GM12875 (cell line): ENCODE measurements around the gene PDZRN3.

Experiments
- H3K4me3 ChIP-seq: one replicate; pipeline ENCODE4 v1.5.1; 2011; ENCODE audit warnings: low read depth, low read length, control low read depth
- CTCF ChIP-seq: IDR thresholded peaks from 2 replicates; pipeline ENCODE4 v1.5.1; 2011; ENCODE audit warnings: low read depth, mild to moderate bottlenecking, control low read depth, inconsistent platforms, low read length, moderate library complexity, borderline replicate concordance; ENCODE audit not compliant: insufficient read depth

Gene PDZRN3

GRCh38 chr3:73389117-73389813, 235.5 kb downstream of the PDZRN3 start:
- TF ChIP-seq CTCF = no peak
- no peak overlapping the region for H3K4me3 ChIP-seq

DNA sequence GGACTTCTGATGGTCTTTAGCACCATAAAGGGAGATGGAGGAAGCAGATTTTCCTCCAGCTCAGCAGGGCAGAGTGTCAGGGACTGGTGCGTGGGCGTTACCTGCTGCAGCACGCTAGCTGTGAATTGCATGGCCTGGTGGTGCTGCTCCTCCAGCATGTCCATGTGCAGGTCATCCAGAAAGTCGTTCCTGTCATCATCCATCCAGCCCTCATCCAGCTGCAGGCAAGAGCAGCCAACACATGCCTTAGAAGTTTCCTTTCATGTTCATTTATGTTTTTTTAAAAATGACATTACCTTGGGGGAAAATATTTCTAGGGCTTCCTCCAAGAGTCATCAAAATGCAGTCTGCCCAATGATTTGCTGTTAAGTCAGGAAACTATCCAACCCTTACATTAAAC, 239.2 kb downstream of the PDZRN3 start:
- H3K4me3 ChIP-seq = no peak overlapping the region
- TF ChIP-seq CTCF = no peak

GRCh38 chr3:73384091-73384906, 240.4 kb downstream of the PDZRN3 start:
- no peak overlapping the region for H3K4me3 ChIP-seq
- TF ChIP-seq CTCF = no peak

GRCh38 chr3:73383470-73384049, 241.2 kb downstream of the PDZRN3 start:
- no peak overlapping the region for H3K4me3 ChIP-seq
- TF ChIP-seq CTCF = no peak

DNA sequence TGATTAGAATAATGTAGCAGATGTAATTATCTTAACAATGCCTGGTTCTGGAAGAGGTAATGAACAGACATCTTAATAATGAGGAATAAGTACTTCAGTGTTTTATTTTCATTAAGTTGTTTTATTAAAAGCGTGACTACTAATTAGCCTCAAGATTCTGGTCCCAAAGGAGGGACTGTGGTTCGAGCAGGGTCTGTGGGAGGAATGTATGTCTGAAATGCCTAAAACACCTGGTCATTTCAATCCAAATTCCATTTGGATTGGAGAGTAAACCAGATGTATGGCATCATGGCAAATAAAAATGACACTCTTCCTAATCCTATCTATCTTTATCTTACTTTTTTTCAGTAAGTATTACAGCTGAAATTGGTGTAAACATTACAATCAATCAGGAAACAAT, 243.2 kb downstream of the PDZRN3 start:
- TF ChIP-seq CTCF = no peak
- no peak overlapping the region for H3K4me3 ChIP-seq

DNA sequence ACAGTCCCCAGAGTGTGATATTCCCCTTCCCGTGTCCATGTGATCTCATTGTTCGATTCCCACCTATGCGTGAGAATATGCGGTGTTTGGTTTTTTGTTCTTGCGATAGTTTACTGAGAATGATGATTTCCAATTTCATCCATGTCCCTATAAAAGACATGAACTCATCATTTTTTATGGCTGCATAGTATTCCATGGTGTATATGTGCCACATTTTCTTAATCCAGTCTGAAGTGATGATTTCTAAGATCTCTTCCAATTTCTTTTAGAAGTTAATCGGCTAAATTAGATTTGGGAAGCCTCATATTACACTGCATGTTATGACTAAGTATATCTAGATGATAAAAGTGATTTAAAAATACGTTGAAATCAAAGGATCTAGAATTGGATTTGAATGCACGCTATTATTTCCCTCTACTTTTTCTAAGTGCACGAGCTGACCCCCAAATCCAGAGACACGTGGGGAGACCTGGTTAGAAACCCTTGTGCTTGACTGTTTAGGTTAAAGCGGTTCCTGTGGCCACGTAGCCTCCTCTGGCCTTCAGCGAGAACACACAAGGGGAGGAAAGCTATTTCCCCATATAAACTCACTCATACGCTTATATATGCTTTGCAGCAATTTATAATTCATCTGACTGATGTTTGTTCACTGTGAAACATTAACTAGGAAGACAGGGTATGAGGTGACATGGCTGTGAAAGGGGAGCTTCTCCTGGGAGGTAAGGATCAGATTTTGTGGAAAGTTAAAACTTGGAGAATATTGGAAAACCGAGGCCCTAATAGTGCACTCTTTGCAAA, 243.8 kb downstream of the PDZRN3 start:
- no peak overlapping the region for H3K4me3 ChIP-seq
- no peak for TF ChIP-seq CTCF
